HEK293 (cell line): Measurements from ENCODE around the gene HLA-DQB2.

Experiments
- CTCF ChIP-seq: fragments of 450-650 bp; formaldehyde crosslinking; IDR thresholded peaks from 2 replicates; pipeline ENCODE4 v1.5.1; 2016; ENCODE audit warnings: missing biosample characterization, missing genetic modification characterization
- MZF1 ChIP-seq: fragments of 450-650 bp; formaldehyde crosslinking; IDR thresholded peaks from 2 replicates; pipeline ENCODE4 v1.5.1; 2017; ENCODE audit warnings: missing biosample characterization, missing genetic modification characterization, borderline replicate concordance
- REST ChIP-seq: fragments of 450-650 bp; formaldehyde crosslinking; IDR thresholded peaks from 2 replicates; pipeline ENCODE4 v1.5.1; 2016; ENCODE audit warnings: missing biosample characterization, missing genetic modification characterization
- ZBTB1 ChIP-seq: fragments of 450-650 bp; formaldehyde crosslinking; IDR thresholded peaks from 2 replicates; pipeline ENCODE4 v1.5.1; 2016; ENCODE audit warnings: missing biosample characterization, missing genetic modification characterization
- ZBTB10 ChIP-seq: fragments of 450-650 bp; formaldehyde crosslinking; IDR thresholded peaks from 2 replicates; pipeline ENCODE4 v1.5.1; 2016; ENCODE audit warnings: missing biosample characterization, missing genetic modification characterization
- ZNF513 ChIP-seq: fragments of 450-650 bp; IDR thresholded peaks from 2 replicates; pipeline ENCODE4 v1.5.1; 2018; ENCODE audit warnings: missing biosample characterization, missing genetic modification characterization
- ZNF670 ChIP-seq: fragments of 450-650 bp; formaldehyde crosslinking; IDR thresholded peaks from 2 replicates; pipeline ENCODE4 v1.5.1; 2016; ENCODE audit warnings: missing biosample characterization, missing genetic modification characterization, low read depth
- ZNF692 ChIP-seq: fragments of 450-650 bp; formaldehyde crosslinking; IDR thresholded peaks from 2 replicates; pipeline ENCODE4 v1.5.1; 2016; ENCODE audit warnings: missing biosample characterization, missing genetic modification characterization
- ZNF76 ChIP-seq: fragments of 450-650 bp; formaldehyde crosslinking; IDR thresholded peaks from 2 replicates; pipeline ENCODE4; 2016; ENCODE audit warnings: low read depth, missing biosample characterization, missing genetic modification characterization, borderline replicate concordance
- ZSCAN16 ChIP-seq: fragments of 450-650 bp; formaldehyde crosslinking; IDR thresholded peaks from 2 replicates; pipeline ENCODE4 v1.5.1; 2016; ENCODE audit warnings: missing biosample characterization, missing genetic modification characterization

GRCh38 chr6:32761072-32761471, 2.3 kb downstream of the HLA-DQB2 start:
- TF ChIP-seq CTCF (tag by site-specific recombination) (no peak), ZNF692 (tag by site-specific recombination) (no peak), ZNF513 (tag by site-specific recombination) (no peak), MZF1 (tag by site-specific recombination) (no peak), ZBTB1 (no peak), ZNF670 (tag by site-specific recombination) (no peak), ZNF76 (tag by site-specific recombination) (no peak), REST (no peak), ZSCAN16 (tag by site-specific recombination) (no peak), ZBTB10 (tag by site-specific recombination) (no peak)
